Measurements from ENCODE around the gene SPNS3. TPM values are rescaled to one million over a fixed set of nuclear protein-coding genes. Genes with fewer than 3 reads are reported as not detected.

Gene SPNS3
- total and polyA plus RNA-seq, 2 donors (not counting 3 experiments of a cell fraction or from before 2014, with no cell fraction given), result 0.18 to 0.66 TPM

DNA sequence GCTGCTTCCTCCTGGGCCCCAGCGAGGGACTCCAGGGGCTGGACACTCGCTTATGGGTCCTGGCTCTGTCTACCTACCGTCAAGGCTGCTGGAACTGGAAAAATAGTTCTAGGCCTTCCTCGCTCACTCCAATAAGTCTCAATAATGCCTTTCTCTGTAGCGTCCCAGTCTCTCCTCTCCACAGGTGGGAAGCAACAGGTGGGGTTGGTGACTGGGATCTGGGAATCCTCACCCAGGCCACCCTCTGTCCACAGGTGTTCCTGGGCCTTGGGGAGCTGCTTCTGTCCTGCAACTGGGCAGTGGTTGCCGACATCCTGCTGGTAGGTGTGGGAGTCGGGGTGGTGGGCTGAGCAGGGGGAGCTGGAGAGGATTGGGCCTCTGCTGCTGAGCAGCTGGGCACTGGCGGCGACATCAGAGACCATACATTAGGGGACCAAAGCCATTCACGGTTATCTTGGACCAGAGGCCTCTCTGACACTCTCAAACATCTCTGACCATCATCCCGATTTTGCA is 44.6 kb downstream of the SPNS3 start:
- FAIRE-seq, result no peak
- CTCF ChIA-PET, result no interaction called here

More for the DNA sequence above, 44.6 kb downstream of the SPNS3 start:
- Histone ChIP-seq H3K9me3 (replicated peaks; ENCODE audit: control insufficient read depth, insufficient read depth, low read length) (no peaks in the 10 kb centered on the region), H3K27ac (ENCODE audit: insufficient read depth, low read depth, low read length) (no peak overlapping the region), H3K9me1 (replicated peaks; ENCODE audit: control insufficient read depth, extremely low read depth, insufficient read depth, low read length) (no peaks in the 10 kb centered on the region), H3K27me3 (ENCODE audit: control insufficient read depth in 2 of 2, insufficient read depth in 2 of 2, low read length in 2 of 2) (no peaks in the 10 kb centered on the region), H3K36me3 (ENCODE audit: control insufficient read depth in 2 of 2, extremely low read depth in 1 of 2, insufficient read depth in 2 of 2, low read length in 2 of 2) (no peaks in the 10 kb centered on the region), H2AFZ (ENCODE audit: low read depth, low read length) (no peak overlapping the region), H3K4me1 (ENCODE audit: control insufficient read depth, extremely low read depth, insufficient read depth, low read length) (peaks cover 8% of the 10 kb centered on the region), H3K4me3 (replicated peaks in 1 of 3; ENCODE audit: insufficient read depth in 1 of 3, low read depth in 1 of 3, low read length in 3 of 3) (no peak overlapping the region), H3K4me2 (ENCODE audit: insufficient read depth, low read length) (no peak overlapping the region), H4K20me1 (replicated peaks; ENCODE audit: control insufficient read depth, extremely low read depth, insufficient read depth, low read length) (no peaks in the 10 kb centered on the region), H3K79me2 (ENCODE audit: control insufficient read depth, insufficient read depth, low read length) (no peaks in the 10 kb centered on the region), H3K9ac (replicated peaks; ENCODE audit: extremely low read depth, insufficient read depth, low read length) (no peak overlapping the region)
- POLR2A ChIA-PET, result no interaction called here
- no peak for DNase-seq (ENCODE audit: low read depth, low spot score)
- no TSS peak for BruUV-seq (replicated peaks)
- TF ChIP-seq JUN (IDR thresholded peaks at IDR 0.05; ENCODE audit: borderline replicate concordance, insufficient read depth, insufficient read length, low read depth) (no peak), MYC (IDR thresholded peaks at IDR 0.05; ENCODE audit: low read depth, low read length) (no peak), FOS (IDR thresholded peaks at IDR 0.05; ENCODE audit: borderline replicate concordance, insufficient read depth, low read length) (no peak), EZH2 (IDR thresholded peaks at IDR 0.05; ENCODE audit: borderline replicate concordance, low read depth, low read length, severe bottlenecking) (no peak), POLR2AphosphoS5 (IDR thresholded peaks at IDR 0.05; ENCODE audit: insufficient read depth, low read depth, low read length) (no peak), GATA2 (IDR thresholded peaks at IDR 0.05; ENCODE audit: insufficient read depth, insufficient read length, low read depth, low read length) (no peak), POLR2A (IDR thresholded peaks at IDR 0.05; ENCODE audit: low read depth, low read length) (no peak)
- TF ChIP-seq, protein P1, sequence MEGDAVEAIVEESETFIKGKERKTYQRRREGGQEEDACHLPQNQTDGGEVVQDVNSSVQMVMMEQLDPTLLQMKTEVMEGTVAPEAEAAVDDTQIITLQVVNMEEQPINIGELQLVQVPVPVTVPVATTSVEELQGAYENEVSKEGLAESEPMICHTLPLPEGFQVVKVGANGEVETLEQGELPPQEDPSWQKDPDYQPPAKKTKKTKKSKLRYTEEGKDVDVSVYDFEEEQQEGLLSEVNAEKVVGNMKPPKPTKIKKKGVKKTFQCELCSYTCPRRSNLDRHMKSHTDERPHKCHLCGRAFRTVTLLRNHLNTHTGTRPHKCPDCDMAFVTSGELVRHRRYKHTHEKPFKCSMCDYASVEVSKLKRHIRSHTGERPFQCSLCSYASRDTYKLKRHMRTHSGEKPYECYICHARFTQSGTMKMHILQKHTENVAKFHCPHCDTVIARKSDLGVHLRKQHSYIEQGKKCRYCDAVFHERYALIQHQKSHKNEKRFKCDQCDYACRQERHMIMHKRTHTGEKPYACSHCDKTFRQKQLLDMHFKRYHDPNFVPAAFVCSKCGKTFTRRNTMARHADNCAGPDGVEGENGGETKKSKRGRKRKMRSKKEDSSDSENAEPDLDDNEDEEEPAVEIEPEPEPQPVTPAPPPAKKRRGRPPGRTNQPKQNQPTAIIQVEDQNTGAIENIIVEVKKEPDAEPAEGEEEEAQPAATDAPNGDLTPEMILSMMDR (IDR thresholded peaks at IDR 0.05; ENCODE audit: extremely low read depth in 1 of 2, insufficient read depth in 1 of 2, low read depth in 1 of 2, low read length in 2 of 2), result no peak
- TF ChIP-seq, protein P2, sequence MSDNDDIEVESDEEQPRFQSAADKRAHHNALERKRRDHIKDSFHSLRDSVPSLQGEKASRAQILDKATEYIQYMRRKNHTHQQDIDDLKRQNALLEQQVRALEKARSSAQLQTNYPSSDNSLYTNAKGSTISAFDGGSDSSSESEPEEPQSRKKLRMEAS (IDR thresholded peaks at IDR 0.05; ENCODE audit: insufficient read depth, insufficient read length), result no peak
- dilution Hi-C loops (cut with MboI; ENCODE audit: extremely low pct_ligation_motif_present, low sequenced_read_pairs) (no loop called here), intact Hi-C loops (cut with micrococcal nuclease) (no loop called here)

All from endothelial cell of umbilical vein (primary cell).